Mesothelial cell of epicardium (in vitro differentiated cells): Measurements from ENCODE around the gene S100A14. TPM values are rescaled to one million over a fixed set of nuclear protein-coding genes. Genes with fewer than 3 reads are reported as not detected.

Experiments used
- DNase-seq, 2 experiments: peaks; one replicate each; pipeline ENCODE4 v3.0.0; 2021; ENCODE audit warnings: low spot score in 2 of 2; ENCODE audit not compliant: unreplicated experiment in 2 of 2
- H3K27ac Mint-ChIP-seq: 2 replicates; pipeline ENCODE4 v1.8.0; 2021; ENCODE audit warnings: mixed read lengths
- H3K27me3 Mint-ChIP-seq: 2 replicates; pipeline ENCODE4 v1.8.0; 2021; ENCODE audit warnings: low read depth, mixed read lengths
- H3K36me3 Mint-ChIP-seq: 2 replicates; pipeline ENCODE4 v1.8.0; 2021; ENCODE audit warnings: mixed read lengths
- H3K4me1 Mint-ChIP-seq: 2 replicates; pipeline ENCODE4 v1.8.0; 2021; ENCODE audit warnings: mixed read lengths
- H3K4me3 Mint-ChIP-seq: 2 replicates; pipeline ENCODE4 v1.8.0; 2021; ENCODE audit warnings: mild to moderate bottlenecking, moderate library complexity, mixed read lengths
- H3K9me3 Mint-ChIP-seq: 2 replicates; pipeline ENCODE4 v1.8.0; 2021; ENCODE audit warnings: mixed read lengths
- total RNA-seq: library from RNA; stranded (reverse); gene quantifications from 3 replicates; pipeline ENCODE4 v1.2.1, GENCODE V29; 2021
- TF ChIP-seq, protein P1 (sequence below): fragments of 200-600 bp; sonication (generic); IDR thresholded peaks from one replicate; pipeline ENCODE4 v1.5.0; 2021; ENCODE audit warnings: antibody characterized with exemption; ENCODE audit not compliant: unreplicated experiment

The S100A14 gene
- total RNA-seq, 1 donor from 2014 or later, result 8.5 TPM

DNA sequence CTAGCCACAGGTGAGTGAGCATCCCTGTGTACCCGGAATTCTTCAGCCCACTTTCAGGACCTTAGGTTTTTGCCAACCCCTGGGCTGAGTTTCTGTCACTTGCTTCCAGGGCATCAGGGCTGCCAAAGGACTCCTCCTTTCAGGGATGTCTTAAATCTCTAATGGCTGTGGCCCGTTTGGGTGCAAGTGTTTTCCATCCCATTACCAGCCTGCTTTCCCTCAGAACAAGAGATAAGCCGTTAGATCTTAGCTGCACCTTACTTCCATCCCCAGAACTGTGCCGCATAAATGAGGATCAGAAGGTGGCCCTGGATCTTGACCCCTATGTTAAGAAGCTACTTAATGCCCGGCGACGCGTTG lies 43.0 kb upstream of the S100A14 start:
- Mint-ChIP-seq H3K36me3 (peaks cover 13% of the 10 kb centered on the region), H3K9me3 (no peaks in the 10 kb centered on the region), H3K4me1 (peaks cover 11% of the 10 kb centered on the region), H3K27ac (peak overlapping the region; percentile 96), H3K27me3 (no peaks in the 10 kb centered on the region), H3K4me3 (peak overlapping the region; percentile 95)
- DNase-seq, result no peak
- TF ChIP-seq, protein P1, sequence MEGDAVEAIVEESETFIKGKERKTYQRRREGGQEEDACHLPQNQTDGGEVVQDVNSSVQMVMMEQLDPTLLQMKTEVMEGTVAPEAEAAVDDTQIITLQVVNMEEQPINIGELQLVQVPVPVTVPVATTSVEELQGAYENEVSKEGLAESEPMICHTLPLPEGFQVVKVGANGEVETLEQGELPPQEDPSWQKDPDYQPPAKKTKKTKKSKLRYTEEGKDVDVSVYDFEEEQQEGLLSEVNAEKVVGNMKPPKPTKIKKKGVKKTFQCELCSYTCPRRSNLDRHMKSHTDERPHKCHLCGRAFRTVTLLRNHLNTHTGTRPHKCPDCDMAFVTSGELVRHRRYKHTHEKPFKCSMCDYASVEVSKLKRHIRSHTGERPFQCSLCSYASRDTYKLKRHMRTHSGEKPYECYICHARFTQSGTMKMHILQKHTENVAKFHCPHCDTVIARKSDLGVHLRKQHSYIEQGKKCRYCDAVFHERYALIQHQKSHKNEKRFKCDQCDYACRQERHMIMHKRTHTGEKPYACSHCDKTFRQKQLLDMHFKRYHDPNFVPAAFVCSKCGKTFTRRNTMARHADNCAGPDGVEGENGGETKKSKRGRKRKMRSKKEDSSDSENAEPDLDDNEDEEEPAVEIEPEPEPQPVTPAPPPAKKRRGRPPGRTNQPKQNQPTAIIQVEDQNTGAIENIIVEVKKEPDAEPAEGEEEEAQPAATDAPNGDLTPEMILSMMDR, result no peak

DNA sequence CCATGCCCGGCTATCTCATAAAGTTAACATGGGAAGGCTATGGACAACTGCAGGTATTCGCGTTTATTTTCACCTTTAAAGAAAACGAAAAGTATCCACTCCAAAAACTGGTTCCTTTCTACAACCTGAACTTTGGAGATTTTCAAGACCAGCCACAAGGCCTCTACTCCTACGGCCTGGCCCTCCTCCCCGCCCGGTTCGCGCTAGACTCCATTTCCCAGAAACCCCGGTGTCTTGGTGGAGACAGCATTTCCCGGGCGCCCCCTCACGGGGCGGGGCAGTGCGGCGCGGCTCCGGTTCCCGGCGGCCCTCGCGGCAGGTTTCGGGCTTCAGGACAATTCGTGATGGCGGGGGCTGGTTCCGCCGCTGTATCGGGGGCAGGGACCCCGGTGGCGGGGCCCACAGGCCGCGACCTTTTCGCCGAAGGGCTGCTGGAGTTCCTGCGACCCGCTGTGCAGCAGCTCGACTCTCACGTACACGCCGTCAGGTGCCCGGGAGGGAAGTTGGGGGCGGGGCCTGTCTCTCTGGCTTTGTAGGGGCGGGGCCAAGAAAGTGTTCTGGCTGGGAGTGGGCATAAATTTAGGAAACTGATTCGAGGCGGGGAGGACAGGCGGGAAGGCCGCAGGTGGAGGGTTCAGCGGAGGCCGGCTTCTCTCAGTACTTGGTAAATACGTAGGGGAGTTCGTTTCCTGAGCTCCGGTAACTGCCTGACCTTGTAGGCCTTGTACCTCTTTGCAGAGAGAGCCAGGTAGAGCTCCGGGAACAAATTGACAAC lies 42.5 kb upstream of the S100A14 start, which contains the start of gene SNAPIN:
Gene SNAPIN, plus strand, starts transcription at position 304 of the 775 bp plus-strand sequence. Its CDS starts 41 bp downstream, at position 345.
- no peaks in the 10 kb centered on the region for H3K27me3 Mint-ChIP-seq

DNA sequence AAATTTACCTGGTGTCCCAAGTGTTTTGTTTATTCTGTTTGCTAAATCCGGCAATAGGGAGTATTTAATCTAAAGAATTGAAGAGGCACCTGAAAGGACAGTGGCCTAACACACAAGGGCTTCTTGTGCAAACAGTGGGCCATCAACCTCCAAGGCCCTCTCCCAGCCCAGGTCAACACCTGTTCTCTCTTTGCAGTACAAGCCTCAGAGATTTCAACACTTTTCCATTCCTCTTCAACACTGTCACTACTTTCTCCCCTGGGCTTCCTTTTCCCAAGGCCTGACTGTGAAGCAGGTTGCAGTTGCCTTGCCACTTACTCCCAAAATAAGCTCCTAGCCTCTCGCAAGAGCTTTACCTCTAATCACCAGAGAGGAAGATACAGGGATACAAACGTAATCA lies 39.2 kb upstream of the S100A14 start:
- H3K4me1 Mint-ChIP-seq, result peaks cover 11% of the 10 kb centered on the region
- H3K36me3 Mint-ChIP-seq, result no peaks in the 10 kb centered on the region
- H3K4me3 Mint-ChIP-seq, result no peak overlapping the region
- TF ChIP-seq, protein P1, result no peak
- H3K27ac Mint-ChIP-seq, result no peak overlapping the region
- no peaks in the 10 kb centered on the region for H3K27me3 Mint-ChIP-seq
- no peaks in the 10 kb centered on the region for H3K9me3 Mint-ChIP-seq
- DNase-seq, result no peak

More for the DNA sequence above, 42.5 kb upstream of the S100A14 start, which contains the start of gene SNAPIN:
- peak within 1 kb of the TSS; percentile 96 for H3K27ac Mint-ChIP-seq
- peak; percentile 72 to 88 for DNase-seq
- H3K4me1 Mint-ChIP-seq, result peaks cover 11% of the 10 kb centered on the region
- H3K36me3 Mint-ChIP-seq, result peaks cover 9% of the 10 kb centered on the region
- TF ChIP-seq, protein P1, result no peak
- H3K9me3 Mint-ChIP-seq, result no peaks in the 10 kb centered on the region
- peak within 1 kb of the TSS; percentile 95 for H3K4me3 Mint-ChIP-seq

- H3K36me3 Mint-ChIP-seq, result no peaks in the 10 kb centered on the region
- H3K4me3 Mint-ChIP-seq, result no peak overlapping the region
- H3K4me1 Mint-ChIP-seq, result no peaks in the 10 kb centered on the region
- TF ChIP-seq, protein P1, result no peak
- no peaks in the 10 kb centered on the region for H3K27me3 Mint-ChIP-seq
- no peak overlapping the region for H3K27ac Mint-ChIP-seq
- no peaks in the 10 kb centered on the region for H3K9me3 Mint-ChIP-seq
- DNase-seq, result no peak
These were observed 36.8 kb upstream of the S100A14 start for GRCh38 chr1:153652805-153653500.

DNA sequence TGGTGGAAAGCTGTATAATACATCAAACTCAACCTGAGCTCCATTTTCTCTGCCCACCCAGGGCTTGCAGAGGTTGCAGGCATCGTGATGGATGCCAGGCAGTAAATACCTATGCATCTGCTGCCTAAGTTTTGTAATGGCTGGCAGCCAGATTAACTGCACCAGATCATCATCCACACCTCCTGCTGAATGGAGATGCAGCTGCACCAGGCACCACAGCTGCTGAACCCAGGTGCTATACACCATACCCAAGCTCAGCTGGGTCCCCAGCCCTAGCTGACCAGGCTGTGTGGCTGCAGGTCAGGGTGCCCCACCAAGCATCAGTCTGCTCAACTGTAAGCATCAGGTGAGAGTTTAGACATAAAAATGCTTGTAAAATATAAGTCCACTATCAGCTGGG lies 35.6 kb upstream of the S100A14 start:
- H3K9me3 Mint-ChIP-seq, result no peaks in the 10 kb centered on the region
- H3K36me3 Mint-ChIP-seq, result peaks cover 3% of the 10 kb centered on the region
- no peaks in the 10 kb centered on the region for H3K27me3 Mint-ChIP-seq
- TF ChIP-seq, protein P1, result no peak
- no peak overlapping the region for H3K27ac Mint-ChIP-seq
- H3K4me3 Mint-ChIP-seq, result no peak overlapping the region
- H3K4me1 Mint-ChIP-seq, result no peaks in the 10 kb centered on the region
- DNase-seq, result no peak
